Subcutaneous adipose tissue (tissue), 4 donors: ENCODE results near the gene CBLL1. TPM values are rescaled to one million over a fixed set of nuclear protein-coding genes. Genes with fewer than 3 reads are reported as not detected.

Experiments
- total RNA-seq, 4 donors: library from RNA; depleted of rRNA; stranded (reverse); fragments of >200 nt; gene quantifications; one replicate each; pipeline ENCODE4 v1.1.0, GENCODE V29; 2016
- TF ChIP-seq, protein P1 (sequence below): fragments of 450-650 bp; IDR thresholded peaks from one replicate; pipeline ENCODE4 v1.5.1; 2016; ENCODE audit warnings: low read depth, mild to moderate bottlenecking, control low read depth, antibody characterized with exemption, moderate library complexity

The CBLL1 gene
- total RNA-seq, 4 donors from 2014 or later = 23.0 to 48.9 (median 26.5) TPM

DNA sequence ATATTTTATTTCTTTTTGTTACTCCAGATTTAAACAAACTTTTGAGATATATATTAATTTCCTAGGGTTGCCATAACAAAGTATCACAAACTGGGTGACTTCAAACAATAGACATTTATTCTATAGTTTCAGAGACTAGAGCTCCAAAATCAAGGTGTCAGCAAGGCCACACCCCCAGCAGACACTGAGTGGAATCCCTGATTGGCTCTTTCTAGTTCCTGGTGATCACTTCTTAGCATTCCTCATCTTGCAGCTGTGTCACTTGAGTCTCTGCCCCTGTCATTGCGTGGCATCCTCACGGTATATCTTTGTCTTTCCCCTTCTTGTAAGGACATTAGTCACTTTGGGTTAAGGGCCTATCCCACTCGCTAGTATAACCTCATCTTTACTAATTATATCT is 66.7 kb downstream of the CBLL1 start:
- TF ChIP-seq, protein P1, sequence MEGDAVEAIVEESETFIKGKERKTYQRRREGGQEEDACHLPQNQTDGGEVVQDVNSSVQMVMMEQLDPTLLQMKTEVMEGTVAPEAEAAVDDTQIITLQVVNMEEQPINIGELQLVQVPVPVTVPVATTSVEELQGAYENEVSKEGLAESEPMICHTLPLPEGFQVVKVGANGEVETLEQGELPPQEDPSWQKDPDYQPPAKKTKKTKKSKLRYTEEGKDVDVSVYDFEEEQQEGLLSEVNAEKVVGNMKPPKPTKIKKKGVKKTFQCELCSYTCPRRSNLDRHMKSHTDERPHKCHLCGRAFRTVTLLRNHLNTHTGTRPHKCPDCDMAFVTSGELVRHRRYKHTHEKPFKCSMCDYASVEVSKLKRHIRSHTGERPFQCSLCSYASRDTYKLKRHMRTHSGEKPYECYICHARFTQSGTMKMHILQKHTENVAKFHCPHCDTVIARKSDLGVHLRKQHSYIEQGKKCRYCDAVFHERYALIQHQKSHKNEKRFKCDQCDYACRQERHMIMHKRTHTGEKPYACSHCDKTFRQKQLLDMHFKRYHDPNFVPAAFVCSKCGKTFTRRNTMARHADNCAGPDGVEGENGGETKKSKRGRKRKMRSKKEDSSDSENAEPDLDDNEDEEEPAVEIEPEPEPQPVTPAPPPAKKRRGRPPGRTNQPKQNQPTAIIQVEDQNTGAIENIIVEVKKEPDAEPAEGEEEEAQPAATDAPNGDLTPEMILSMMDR = no peak

Other genes with a start within 250 kb of the CBLL1 start
- gene COG5, start 180.2 kb upstream of the CBLL1 start, total RNA-seq = 10 to 100 TPM; 49.9 to 58.2 (median 54.5) TPM
- gene DUS4L, start 180.2 kb upstream of the CBLL1 start, total RNA-seq = 10 to 100 TPM in 2 of 4 donors, 1 to 10 TPM in 2; 6.3 to 12.6 (median 8.7) TPM
- gene BCAP29, start 163.9 kb upstream of the CBLL1 start, total RNA-seq = 100 to 1,000 TPM; 112 to 147 (median 131) TPM
- under 1 TPM; 0.16 to 0.34 (median 0.20) TPM for gene SLC26A4, start 83.3 kb upstream of the CBLL1 start, total RNA-seq
- under 1 TPM in 2 of 4 donors, not detected in 2; 0.33 to 0.85 TPM for gene SLC26A3, start 59.1 kb downstream of the CBLL1 start, total RNA-seq
- gene DLD, start 147.0 kb downstream of the CBLL1 start, total RNA-seq = 100 to 1,000 TPM in 2 of 4 donors, 10 to 100 TPM in 2; 74.0 to 116 (median 100.0) TPM